Activated effector memory CD4-positive, alpha-beta T cell treated with anti-CD3 and anti-CD28 coated beads, Interleukin-2, amount 50 U/mL, for 16 hours (primary cell): ENCODE results near the gene ALCAM.

Experiments used
- DNase-seq: peaks from one replicate; pipeline ENCODE4 v3.0.0-alpha.2; 2020

The ALCAM gene

DNA sequence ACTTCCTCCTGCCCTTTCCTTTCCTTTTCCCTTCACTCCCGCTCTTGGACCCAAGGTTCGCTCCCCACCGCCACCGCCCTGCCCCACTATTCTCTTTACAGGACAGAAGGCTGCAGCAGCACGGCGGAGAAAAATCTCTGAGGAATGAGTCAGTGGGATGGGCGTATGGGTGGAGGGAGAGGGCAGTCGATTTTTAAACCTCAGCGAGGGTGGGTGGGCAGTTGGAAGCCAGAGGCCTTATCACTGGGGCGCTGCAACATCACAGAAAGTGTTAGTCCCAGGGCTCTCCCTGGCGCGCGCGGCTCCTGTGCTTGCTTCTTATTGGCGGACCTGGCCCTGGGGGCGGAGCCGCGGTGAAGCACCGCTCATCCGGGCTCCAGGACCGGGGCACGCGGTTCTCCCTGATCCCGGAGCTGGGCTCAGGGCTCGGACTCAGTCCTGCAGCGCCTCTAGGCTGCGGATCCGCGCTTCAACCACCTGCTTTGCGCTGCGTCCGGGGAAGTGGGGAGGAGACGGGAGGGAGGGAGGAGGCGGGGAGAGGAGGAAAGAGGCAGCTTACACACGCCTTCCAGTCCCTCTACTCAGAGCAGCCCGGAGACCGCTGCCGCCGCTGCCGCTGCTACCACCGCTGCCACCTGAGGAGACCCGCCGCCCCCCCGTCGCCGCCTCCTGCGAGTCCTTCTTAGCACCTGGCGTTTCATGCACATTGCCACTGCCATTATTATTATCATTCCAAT lies at the start of gene ALCAM:
Gene ALCAM (plus strand): TSS at position 584 of the 737 bp plus-strand sequence.
- DNase-seq, result peak; percentile 93

DNA sequence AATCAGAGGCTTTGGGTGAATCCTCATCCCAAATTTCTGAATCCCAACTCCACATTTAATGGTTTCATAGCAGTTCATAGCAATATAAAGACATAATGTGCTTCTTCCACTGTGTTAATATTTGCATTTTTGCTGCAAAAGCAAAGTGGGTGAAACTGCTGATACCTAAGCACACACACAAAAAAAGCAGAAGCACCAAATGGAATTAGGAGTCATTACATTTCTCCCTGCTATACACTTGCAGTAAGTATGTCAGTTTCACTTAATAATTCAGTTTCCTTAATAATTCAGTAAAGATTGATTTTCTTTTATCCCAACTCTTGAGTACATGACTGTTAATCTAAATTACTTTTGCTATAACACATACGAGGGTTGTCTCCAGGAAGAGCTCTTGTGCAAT lies 48.9 kb upstream of the ALCAM start:
- DNase-seq, result no peak

DNA sequence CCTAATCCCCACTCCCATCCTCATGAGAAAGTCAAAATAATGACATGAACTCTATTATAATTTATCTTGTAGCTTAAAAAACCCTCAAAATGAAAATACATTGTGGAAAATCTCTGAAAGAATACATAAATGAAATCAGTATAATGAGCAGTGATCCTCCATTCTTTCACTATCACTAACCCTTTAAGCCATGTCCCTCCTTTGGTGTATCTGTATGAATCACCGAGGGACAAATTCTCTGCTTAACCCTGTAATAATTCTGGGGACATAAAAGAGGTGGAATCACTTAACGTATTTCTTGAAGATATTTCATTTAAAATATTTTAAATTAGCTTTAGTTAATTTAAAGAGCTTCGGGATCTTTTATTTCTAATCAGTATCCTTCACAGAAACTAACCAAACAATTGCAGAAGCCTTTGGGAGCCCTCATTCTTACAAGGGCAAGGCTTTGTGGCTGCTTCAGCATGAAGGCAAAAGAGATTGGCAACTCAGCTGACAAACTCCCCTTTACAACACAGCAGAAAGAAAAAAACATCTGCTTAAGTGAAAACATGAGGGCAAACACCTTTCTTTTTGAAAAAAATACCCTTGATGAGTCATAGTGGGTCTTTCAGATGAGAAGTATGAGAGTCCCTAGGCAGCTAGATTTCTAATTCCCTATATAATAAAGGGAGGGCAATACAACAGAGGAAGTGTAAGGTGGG lies 44.0 kb upstream of the ALCAM start:
- DNase-seq, result no peak

DNA sequence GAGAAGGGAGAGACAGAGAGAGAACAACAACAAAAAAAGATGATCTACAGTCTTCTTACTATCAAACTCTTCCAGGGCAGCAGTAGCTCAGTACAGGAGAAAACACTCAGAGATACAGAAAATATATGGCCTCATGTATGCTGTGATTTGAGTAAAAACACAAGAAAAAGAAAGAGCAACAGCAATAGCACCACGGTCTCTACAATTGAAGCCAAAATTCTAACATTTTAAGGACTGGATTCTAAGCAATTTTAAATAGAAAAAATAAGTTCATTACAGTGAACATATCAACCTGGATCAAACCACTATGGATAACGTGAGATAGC lies 43.5 kb upstream of the ALCAM start:
- no peak for DNase-seq

DNA sequence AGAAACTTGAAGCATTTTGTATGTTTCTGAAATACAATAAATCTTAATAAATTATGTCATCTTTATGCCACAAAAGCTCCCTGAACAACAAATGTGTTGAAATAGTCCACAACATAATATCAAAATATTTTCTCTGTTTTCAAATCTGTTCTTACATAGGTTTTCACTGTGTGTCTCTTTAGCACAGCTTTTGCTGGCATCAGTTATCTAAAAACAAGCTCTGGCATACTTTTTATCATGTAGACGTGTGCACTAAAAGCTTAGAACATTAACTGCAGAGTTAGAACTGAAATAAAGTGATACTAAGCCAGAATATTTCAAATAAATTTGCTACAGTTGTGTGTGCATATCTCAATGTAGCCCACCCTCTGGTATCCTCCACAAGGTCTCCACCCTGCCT lies 41.8 kb upstream of the ALCAM start:
- no peak for DNase-seq

DNA sequence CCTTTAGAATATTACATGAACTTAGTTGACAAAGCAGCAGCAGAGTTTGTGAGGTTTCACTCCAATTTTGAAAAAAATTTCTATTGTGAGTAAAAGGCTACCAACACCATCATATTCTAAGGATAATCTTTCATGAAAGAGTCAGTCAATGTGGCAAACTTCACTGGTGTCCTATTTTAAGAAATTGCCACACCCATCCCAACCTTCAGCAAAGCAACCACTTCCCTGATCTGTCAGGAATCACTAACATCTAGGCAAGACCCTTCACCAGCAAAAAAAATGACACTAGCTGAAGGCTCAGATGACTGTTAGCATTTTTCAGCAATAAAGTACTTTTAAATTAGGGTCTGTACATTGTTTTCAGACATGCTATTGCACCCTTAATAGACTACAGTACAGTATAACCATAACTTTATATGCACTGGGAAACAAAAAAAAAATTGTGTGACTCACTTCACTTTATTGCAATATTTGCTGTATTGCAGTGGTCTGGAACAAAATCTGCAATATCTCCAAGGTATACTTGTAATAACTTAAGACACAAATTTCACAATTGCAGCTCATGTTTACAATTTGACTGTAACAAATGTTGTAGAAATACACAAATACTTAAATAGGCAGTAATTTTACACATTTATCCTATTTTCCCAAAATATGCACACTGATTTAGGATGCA lies 38.9 kb upstream of the ALCAM start:
- DNase-seq, result no peak

DNA sequence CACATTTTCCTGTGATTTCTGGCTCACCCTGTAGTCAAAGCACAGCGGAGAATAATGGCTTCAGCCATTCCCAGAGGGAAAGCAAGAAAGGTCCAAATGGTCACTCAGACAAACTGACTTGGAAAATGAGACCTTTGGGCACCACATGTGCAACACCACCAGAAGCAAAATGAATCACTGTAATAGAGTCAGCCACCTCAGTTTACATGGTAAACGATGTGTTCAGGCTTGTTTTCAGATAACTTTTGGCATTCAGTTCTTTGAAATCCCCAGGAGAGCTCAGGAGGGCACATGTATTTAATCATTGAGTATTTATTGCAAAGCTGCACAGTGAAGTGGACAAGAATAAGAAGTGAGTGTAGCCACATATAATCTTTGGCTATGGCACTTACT lies 38.4 kb upstream of the ALCAM start:
- DNase-seq, result no peak

DNA sequence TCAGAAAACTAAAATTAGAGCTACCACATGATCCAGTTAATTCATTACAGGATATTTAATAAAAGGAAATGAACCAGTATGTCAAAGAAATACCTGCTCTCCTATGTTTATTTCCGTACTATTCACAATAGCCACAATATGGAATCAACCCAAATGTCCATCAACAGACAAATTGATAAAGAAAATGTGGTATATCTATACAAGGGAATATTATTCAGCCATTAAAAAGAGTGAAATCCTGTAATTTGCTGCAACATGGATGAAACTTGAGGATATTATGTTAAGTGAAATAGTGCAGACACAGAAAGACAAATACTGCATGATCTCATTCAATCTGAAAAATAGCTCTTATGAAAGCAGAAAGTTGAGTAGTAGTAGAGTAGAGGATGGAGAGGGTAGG lies 33.7 kb upstream of the ALCAM start:
- no peak for DNase-seq

DNA sequence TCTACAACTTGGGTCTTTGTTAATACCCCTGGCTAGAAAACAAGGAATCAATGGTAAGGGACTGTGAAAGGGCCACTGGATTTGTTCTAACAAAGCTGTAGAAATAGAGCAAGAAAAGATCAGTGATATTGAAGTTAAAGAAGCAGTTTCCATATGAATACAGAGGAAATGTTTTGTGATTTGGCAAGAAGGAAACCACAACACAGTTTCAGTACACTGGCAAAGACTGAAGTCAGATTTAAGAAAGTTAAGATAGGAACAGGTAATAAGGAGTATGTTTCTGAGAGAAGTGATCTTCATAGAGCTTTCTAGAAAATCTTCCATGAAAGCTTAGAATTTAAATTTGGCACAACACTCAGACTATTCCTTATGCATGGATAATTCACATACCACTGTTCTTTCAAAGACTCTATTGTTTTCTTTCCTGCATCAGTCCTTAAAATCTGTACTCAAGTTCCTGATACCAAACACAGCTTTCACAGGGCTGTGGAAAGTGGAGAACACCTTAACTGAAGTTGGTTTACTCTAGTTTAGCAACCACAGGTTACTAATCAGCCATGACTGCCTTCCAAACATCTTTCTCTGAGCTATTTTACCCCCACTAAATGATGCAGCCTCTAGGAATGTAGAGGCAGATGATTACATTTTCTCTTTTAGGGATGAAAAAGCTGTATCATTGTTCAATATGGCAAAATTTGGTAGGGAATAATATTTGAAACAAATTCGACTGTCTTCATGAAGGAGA lies 32.4 kb upstream of the ALCAM start:
- DNase-seq, result no peak

DNA sequence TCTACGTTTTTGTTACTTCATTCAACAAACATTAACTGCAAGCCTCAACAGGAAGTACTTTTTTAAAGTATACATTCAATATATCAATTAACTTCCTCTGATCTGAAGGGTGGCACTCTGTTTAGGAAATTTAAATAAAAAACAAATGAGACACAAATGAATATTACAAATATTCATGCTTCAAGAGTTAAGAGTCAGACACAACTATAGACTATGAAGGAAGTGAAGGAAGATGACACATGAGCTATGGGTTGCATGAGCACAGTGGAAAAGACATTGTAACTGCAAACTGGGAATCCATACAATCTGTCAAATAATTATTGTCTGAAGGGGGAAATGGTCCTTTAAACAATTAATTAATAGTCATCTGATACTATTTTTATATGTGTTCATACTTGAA lies 26.8 kb upstream of the ALCAM start:
- DNase-seq, result no peak

DNA sequence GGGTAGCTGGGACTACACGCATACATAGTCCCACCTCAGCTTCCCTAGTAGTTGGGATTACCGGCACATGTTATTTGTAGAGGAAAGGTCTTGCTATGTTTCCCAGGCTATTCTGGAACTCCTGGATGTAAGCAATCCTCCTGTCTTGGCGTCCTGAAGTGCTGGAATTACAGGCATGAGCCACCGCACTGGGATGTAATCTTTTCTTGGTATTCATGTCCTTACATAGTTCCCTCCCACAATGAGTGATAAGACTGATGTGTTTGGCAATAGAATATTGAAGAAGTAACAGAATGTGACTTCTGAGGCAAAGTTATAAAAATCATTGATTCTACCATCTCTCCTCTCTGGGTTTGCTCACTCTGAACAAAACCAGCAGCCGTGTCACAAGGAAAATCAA lies 22.7 kb upstream of the ALCAM start:
- no peak for DNase-seq

DNA sequence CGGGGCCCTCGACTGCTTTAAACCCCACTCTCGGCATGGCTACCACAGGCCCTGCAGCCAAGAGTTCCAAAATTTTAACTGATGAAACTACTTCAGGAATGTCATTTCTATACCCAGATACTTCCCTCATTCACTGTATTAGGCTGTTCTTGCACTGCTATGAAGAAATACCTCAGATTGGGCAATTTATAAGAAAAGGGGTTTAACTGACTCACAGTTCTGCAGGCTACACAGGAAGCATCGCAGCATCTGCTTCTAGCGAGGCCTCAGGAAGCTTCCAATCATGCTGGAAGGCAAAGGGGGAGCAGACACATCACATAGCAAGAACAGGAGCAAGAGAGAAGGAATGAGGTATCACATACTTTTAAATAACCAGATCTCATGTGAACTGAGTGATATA lies 21.6 kb upstream of the ALCAM start:
- no peak for DNase-seq

DNA sequence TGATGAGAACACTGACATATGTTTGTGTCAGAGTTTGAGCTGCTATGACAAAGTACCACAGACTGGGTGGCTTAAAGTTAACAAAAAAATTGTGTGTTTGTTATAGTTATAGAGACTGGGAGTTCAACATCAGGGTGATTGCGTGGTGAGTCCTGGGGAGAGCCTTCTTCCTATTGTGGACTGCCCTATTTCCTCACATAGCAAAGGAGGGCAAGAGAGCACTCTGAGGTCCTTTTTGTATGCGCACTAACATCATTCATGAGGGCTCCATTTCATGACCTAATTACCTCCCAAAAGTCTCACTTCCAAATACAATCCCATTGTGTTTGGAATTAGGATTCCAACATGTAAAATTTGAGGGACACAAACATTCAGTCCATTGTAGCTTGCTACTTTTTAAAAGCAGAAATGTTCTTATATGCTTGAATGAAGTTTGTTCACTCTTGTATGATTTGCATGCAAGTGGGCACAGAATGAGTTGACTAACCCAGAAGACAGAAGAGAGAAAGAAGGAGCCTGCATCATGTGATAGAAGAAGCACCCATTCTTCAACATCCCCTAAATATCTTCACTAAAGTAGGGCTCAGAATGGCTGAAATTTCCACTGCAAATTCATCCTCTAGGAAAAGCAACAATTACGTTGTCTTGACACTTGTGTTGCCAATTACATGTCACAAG lies 18.9 kb upstream of the ALCAM start:
- no peak for DNase-seq

DNA sequence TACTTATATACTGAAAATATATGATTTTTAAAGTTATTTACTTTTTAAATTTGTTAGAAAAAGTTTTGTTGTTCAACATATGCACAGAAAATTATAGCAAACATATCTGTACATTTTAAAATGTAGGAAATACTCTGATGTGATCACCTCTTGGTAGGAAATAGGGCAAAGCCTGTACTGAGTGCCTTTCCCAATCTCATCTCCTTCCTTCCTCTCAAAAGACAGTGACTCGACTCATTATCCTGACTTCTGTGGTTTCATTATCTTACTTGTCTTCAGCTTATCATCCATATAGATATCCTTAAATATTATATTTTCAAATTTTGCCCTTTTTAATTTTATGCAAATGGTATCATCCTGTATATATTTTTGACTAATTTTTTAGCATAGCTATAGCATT lies 18.4 kb upstream of the ALCAM start:
- DNase-seq, result no peak

DNA sequence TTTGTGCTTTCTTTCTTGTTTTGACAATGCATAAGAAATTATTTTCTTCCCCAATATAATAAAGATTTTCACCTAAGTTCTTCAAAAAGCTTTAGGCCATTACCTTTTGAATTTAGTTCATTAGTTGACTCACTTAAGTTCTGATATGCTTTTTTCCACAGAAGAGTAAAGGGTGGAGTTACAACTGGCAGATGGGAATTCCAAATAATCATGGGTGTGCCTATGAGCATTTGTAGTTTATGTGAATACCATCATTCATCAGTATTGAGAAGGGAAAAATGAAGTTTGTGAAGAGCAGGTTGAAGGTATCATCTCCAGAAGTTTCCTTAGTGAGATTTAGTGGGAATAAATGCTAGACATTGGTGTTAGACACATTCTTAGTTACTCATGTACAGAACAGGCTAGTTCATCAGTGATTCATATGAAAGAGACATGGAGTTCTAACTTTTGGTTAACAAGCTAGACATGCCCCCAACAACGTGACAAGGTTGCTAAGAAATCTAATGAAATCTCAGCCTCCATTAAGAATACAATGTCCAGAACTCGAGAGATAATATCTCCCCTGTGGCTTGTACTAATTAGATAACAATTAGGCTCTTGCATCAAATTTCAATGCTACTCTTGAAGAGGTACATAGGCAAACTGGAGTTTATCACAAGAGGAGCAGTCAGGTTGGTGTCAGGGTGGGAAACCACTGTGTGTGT lies 16.9 kb upstream of the ALCAM start:
- no peak for DNase-seq

DNA sequence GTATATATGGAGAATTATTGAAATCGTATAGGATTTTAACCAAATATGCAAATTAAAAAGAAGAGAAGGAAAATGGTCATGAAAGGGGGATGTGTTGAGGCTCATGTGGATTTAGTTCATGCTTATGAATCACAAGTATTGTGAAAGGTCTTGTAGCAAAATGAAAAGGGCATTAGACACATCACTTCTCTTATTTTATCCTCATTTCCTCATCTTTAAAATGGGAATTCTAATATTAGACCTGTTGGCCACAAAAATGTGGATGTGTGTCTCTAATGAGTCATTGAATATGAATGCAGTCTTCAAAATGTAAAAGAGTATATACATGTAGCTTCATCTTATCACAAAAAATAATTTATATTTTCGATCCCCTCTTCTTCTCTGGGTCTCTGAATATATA lies 14.9 kb upstream of the ALCAM start:
- no peak for DNase-seq

DNA sequence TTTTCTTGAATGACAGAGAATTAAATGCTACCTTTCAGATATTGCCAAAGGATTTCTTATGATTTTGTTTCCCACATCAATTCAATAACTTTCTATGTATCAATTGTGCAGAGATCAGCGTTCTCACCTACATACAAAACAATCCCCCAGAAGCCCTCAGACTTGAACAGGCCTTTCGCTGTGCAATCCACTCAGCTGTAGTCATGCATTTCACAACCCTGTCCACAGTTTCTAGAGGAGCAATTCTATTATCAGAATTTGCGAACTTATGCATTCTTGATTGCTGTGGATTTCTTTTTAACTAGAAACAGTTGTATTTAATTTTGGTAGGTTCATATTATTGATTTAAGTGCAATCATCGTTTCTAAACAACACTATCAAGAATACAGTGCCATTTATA lies 13.7 kb upstream of the ALCAM start:
- no peak for DNase-seq

DNA sequence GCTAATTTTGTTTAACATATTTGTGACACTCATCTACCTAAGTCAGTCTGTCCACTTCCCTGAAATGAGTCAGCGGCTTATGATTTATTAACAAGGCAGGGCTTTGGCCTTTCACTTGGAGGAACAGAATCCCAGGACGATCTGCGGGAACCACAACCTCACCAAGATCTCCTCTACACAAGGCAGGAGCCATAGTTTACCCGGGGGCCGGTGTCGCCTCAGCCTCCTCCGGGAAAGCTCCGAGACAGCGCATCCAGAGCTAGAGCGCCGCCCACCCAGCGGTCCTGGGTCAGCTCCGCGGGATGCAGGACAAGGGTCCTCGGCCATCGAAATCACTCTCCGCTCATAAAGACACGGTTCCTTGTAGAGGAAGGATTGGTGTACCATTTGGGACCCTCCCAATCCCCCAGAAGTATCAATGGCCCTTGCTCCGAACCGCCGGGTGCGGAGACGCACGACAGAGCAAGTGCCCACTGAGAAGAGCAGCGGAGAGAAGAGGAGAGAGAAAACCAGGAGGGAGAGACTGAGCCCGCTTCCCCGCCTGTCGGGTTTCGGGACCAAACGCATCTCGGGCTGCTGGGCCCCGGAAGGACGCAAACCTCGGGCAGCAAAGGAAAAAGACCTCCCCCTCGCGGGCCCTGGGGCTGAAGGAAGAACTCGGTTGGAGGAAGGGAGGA lies 13.1 kb upstream of the ALCAM start:
- no peak for DNase-seq

DNA sequence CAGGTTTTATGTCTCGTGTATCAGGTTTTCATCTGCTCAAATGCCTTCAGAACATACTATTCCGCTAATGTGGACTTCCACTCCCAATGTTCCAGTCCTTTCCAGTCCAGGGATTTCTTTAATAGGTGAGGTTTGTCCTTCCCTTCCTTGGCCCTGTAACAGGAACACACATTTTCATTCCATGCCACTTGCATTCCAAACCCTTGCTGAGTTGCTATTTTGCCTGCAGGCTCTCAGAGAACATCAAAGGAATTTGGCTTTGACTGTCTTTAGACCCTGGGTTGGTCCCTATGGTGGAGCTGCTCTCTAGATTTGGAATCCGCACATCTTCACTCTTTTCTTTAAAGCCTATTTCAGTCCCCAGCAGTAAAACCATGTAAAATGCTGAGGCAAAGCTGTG lies 12.3 kb upstream of the ALCAM start:
- DNase-seq, result no peak

DNA sequence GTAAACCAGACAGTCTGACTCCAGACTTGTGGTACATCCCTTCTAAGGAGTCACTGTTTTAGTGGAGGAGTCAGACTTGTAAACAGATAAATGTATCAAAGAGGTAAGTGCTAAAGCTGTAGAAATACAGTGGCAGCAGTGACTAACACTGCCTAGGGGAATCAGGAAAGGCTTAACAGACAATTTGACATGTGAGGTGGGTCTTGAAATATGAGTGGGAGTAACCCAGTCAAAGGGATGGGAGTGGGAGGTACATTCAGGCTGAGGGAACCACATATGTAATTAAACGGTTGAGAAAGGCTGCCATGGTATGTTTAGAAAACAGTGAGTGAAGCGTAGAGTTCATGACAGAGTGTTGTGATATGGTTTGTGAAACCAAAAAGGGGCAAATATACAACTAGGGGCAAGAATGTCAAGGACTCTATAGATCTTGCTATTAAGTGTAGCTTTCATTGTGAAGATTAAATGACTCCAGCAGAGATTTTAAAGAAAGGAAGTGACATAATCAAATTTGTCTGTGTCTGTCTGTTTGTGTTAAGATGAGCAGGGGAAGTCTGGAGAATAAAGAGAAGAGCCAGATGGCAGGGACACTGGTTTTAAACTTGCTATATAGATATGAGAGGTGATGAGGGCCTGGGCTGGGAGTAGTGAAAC lies 11.2 kb upstream of the ALCAM start:
- DNase-seq, result no peak

DNA sequence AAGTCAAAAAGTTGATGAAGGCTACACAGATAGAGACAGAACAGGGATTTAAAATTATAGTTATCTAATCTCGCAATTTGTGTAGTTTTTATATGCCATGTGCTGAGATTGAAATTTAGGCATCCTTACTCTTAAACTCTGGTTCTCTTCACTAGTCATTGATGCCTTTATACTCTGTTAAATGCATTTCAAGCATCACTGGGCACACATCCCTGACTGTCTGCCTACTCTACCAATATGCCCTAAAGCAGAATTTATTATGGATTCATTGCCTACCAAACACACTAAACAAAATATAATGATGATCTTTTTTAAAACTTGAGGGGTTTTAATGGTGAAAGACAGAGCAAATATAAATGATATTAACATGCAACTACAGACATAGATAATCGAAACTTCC lies 10.3 kb upstream of the ALCAM start:
- DNase-seq, result no peak
